CD4-positive, alpha-beta T cell treated with Interleukin-17A for 4 hours (primary cell): ENCODE data around the gene PRKCA.
A peak's percentile ranks its signal among the peaks of the same experiment; 100 is the strongest.

Source experiments
- DNase-seq: peaks from one replicate; pipeline ENCODE4 v3.0.0-alpha.2; 2020; ENCODE audit warnings: mixed read lengths

Gene PRKCA

GRCh38 chr17:66637491-66637890, 335.1 kb downstream of the PRKCA start:
- DNase-seq, result no peak

GRCh38 chr17:66638707-66639479, 336.5 kb downstream of the PRKCA start:
- DNase-seq, result no peak

GRCh38 chr17:66643815-66644710, 341.6 kb downstream of the PRKCA start:
- no peak for DNase-seq

GRCh38 chr17:66645259-66645658, 342.8 kb downstream of the PRKCA start:
- DNase-seq, result no peak

- no peak for DNase-seq
These were observed 345.1 kb downstream of the PRKCA start for GRCh38 chr17:66647391-66647983.

- no peak for DNase-seq
These were observed 347.6 kb downstream of the PRKCA start for GRCh38 chr17:66649818-66650543.

GRCh38 chr17:66650544-66650877, 348.1 kb downstream of the PRKCA start:
- DNase-seq, result no peak

GRCh38 chr17:66652840-66653507, 350.6 kb downstream of the PRKCA start:
- DNase-seq, result no peak

GRCh38 chr17:66654106-66654740, 351.8 kb downstream of the PRKCA start:
- DNase-seq, result no peak

GRCh38 chr17:66654764-66655163, 352.4 kb downstream of the PRKCA start:
- DNase-seq, result no peak

- DNase-seq, result no peak
These were observed 353.0 kb downstream of the PRKCA start for GRCh38 chr17:66655461-66655860.

- peak; percentile 41 for DNase-seq
These were observed 353.4 kb downstream of the PRKCA start for GRCh38 chr17:66655861-66656260.

GRCh38 chr17:66661411-66662256, 359.2 kb downstream of the PRKCA start:
- DNase-seq, result peak; percentile 34

GRCh38 chr17:66662496-66662895, 360.1 kb downstream of the PRKCA start:
- DNase-seq, result no peak

- no peak for DNase-seq
These were observed 360.7 kb downstream of the PRKCA start for GRCh38 chr17:66663041-66663606.

- DNase-seq, result no peak
These were observed 361.9 kb downstream of the PRKCA start for GRCh38 chr17:66664336-66664735.

GRCh38 chr17:66665194-66665593, 362.8 kb downstream of the PRKCA start:
- no peak for DNase-seq

- DNase-seq, result no peak
These were observed 364.7 kb downstream of the PRKCA start for GRCh38 chr17:66667090-66667489.

GRCh38 chr17:66667491-66668030, 365.1 kb downstream of the PRKCA start:
- DNase-seq, result peak; percentile 70

- no peak for DNase-seq
These were observed 367.8 kb downstream of the PRKCA start for GRCh38 chr17:66670206-66670605.
